GM12878 (cell line): Measurements from ENCODE around the gene GLOD5. TPM values are rescaled to one million over a fixed set of nuclear protein-coding genes. Genes with fewer than 3 reads are reported as not detected.
A peak's percentile ranks its signal among the peaks of the same experiment; 100 is the strongest.

Source experiments
- ATAC-seq: fragments of 200-7000 bp; cut with Tn5 transposase; 3 replicates; pipeline ENCODE4 v1.9.1; 2020; ENCODE audit warnings: mild to moderate bottlenecking, moderate library complexity
- BruUV-seq: library from RNA; stranded (reverse); fragments of 400-500 nt; replicated peaks from 2 replicates; lab custom pipeline; 2021; lab: Mats Ljungman, UMichigan
- CTCF ChIA-PET: fragments of 300-600 bp; sonication (Branson Sonifier 250); formaldehyde crosslinking; extraction: SDS; loops from one replicate; lab custom pipeline; 2021; ENCODE audit warnings: inconsistent platforms; lab: Yijun Ruan, JAX
- POLR2A ChIA-PET: fragments of 350-600 bp; formaldehyde crosslinking; extraction: SDS; loops from one replicate; lab custom pipeline; 2021; ENCODE audit warnings: inconsistent platforms; lab: Charles Lee
- RAD21 ChIA-PET: fragments of 300-600 bp; sonication (Branson Sonifier 250); formaldehyde crosslinking; loops from one replicate; lab custom pipeline; 2023; ENCODE audit warnings: antibody characterized with exemption; ENCODE audit not compliant: unreplicated experiment; lab: Charles Lee
- SMC1A ChIA-PET: fragments of 300-600 bp; sonication (Branson Sonifier 250); formaldehyde crosslinking; loops from one replicate; lab custom pipeline; 2023; ENCODE audit not compliant: unreplicated experiment, uncharacterized antibody; lab: Charles Lee
- DNase-seq: peaks from one replicate; pipeline ENCODE4 v3.0.0-alpha.2; 2011; ENCODE audit warnings: low read depth, low spot score
- FAIRE-seq: peaks from 3 replicates; lab custom pipeline; 2011; peaks lifted over from hg19 to GRCh38; lab: Jason Lieb, UNC
- H2AFZ ChIP-seq: 2 replicates; pipeline ENCODE4 v1.6.0; 2011; ENCODE audit warnings: low read depth, low read length, control low read depth; ENCODE audit not compliant: control insufficient read depth
- H3K27ac ChIP-seq: 2 replicates; pipeline ENCODE4 v1.5.1; 2011; ENCODE audit warnings: control low read depth; ENCODE audit not compliant: control insufficient read depth, insufficient read depth
- H3K27me3 ChIP-seq, 2 experiments: replicated peaks in 1 of 2; 2 replicates each; pipeline versions ENCODE4 v1.6.0 to v1.6.1; 2011; ENCODE audit warnings: low read length in 1 of 2; ENCODE audit not compliant: control insufficient read depth in 2 of 2, insufficient read depth in 2 of 2
- H3K36me3 ChIP-seq, 2 experiments: 2 replicates each; pipeline ENCODE4 v1.5.1; 2011; ENCODE audit warnings: low read length in 1 of 2; ENCODE audit not compliant: control insufficient read depth in 2 of 2, insufficient read depth in 2 of 2
- H3K4me1 ChIP-seq: 2 replicates; pipeline ENCODE4 v1.6.1; 2011; ENCODE audit warnings: mild to moderate bottlenecking, low read length, moderate library complexity, mixed read lengths; ENCODE audit not compliant: control insufficient read depth, insufficient read depth
- H3K4me2 ChIP-seq: 2 replicates; pipeline ENCODE4 v1.6.0; 2011; ENCODE audit warnings: control low read depth; ENCODE audit not compliant: control insufficient read depth, insufficient read depth
- H3K4me3 ChIP-seq: fragments of 200-600 bp; sonication (generic); 2 replicates; pipeline ENCODE4 v1.5.1; 2016
- H3K79me2 ChIP-seq: 2 replicates; pipeline ENCODE4 v1.6.0; 2011; ENCODE audit warnings: low read length; ENCODE audit not compliant: control insufficient read depth, insufficient read depth
- H3K9ac ChIP-seq: 2 replicates; pipeline ENCODE4 v1.8.0; 2011; ENCODE audit warnings: low read length, control low read depth, mixed read lengths; ENCODE audit not compliant: control insufficient read depth, insufficient read depth
- H3K9me3 ChIP-seq: replicated peaks from 3 replicates; pipeline ENCODE4 v1.5.1; 2011; ENCODE audit warnings: mild to moderate bottlenecking, low read length; ENCODE audit not compliant: control insufficient read depth, insufficient read depth
- H4K20me1 ChIP-seq: 2 replicates; pipeline ENCODE4 v1.6.0; 2011; ENCODE audit not compliant: control insufficient read depth, insufficient read depth
- BACH1 ChIP-seq: fragments of 450-650 bp; IDR thresholded peaks from 2 replicates; pipeline ENCODE4 v1.6.1; 2017; ENCODE audit warnings: mild to moderate bottlenecking, borderline replicate concordance
- RAD51 ChIP-seq: fragments of 450-650 bp; IDR thresholded peaks from 2 replicates; pipeline ENCODE4 v1.6.1; 2016; ENCODE audit warnings: moderate library complexity, mild to moderate bottlenecking, inconsistent platforms
- RB1 ChIP-seq: fragments of 450-650 bp; formaldehyde crosslinking; IDR thresholded peaks from 2 replicates; pipeline ENCODE4 v1.6.1; 2017; ENCODE audit warnings: mild to moderate bottlenecking, borderline replicate concordance
- ZBTB40 ChIP-seq: fragments of 450-650 bp; IDR thresholded peaks from 2 replicates; pipeline ENCODE4 v1.6.1; 2016; ENCODE audit warnings: mild to moderate bottlenecking, moderate library complexity, borderline replicate concordance
- WGBS: methylation state at CpG from one replicate; pipeline ENCODE4 v1.1.6; 2016; ENCODE audit warnings: low lambda C conversion rate; ENCODE audit not compliant: insufficient replicate concordance, insufficient coverage; ENCODE audit errors: missing lambda C conversion rate; 5-methylcytosine and 5-hydroxymethylcytosine counted together
- in situ Hi-C: fragments of 300-500 bp; cut with MboI; formaldehyde crosslinking; loops from 9 replicates; pipeline ENCODE4 v1.14.3; 2018; ENCODE audit warnings: mixed read lengths
- intact Hi-C: fragments of 100-400 bp; cut with micrococcal nuclease; formaldehyde crosslinking; loops from one replicate; pipeline ENCODE4 v1.14.2; 2022; ENCODE audit not compliant: unreplicated experiment
- polyA plus RNA-seq, 11 experiments: library from polyadenylated mRNA; depleted of rRNA in 4 of 11; unstranded in 6 of 11; stranded (reverse) in 5 of 11; fragments of >200 nt; fragmentation: Nextera tagmentation in 4 of 11; fragmentation: Illumina TruSeq in 1 of 11; extraction: Ambion mirVana in 4 of 11; extraction: Trizol in 1 of 11; gene quantifications; 1 replicate in 1 of 11; 2 replicates in 10 of 11; pipeline versions ENCODE4 v1.2.1 to v1.2.3, GENCODE V29; 2011 to 2016; ENCODE audit warnings: inconsistent platforms in 2 of 11, missing spikeins in 2 of 11, low read depth in 1 of 11
- total RNA-seq, 4 experiments: library from RNA; depleted of rRNA in 3 of 4; stranded (reverse); fragments of >200 nt in 3 of 4; fragmentation: Illumina TruSeq in 1 of 4; extraction: Trizol in 1 of 4; gene quantifications; 2 replicates each; pipeline versions ENCODE4 v1.2.1 to v1.2.3, GENCODE V29; 2013 to 2021

The GLOD5 gene
- total and polyA plus RNA-seq, 10 of the 15 experiments (the other 5 are each of a cell fraction or from before 2014, with no cell fraction given) = not detected

GRCh38 chrX:48728653-48729052, 32.9 kb upstream of the GLOD5 start (continued):
- no peak for TF ChIP-seq ZBTB40
- TF ChIP-seq, all 136 proteins: peak for 0

- H2AFZ ChIP-seq = peak overlapping the region; percentile 77
- H3K27me3 ChIP-seq = no peaks in the 10 kb centered on the region
- ChIA-PET RAD21 (no interaction called here), SMC1A (no interaction called here), CTCF (interaction anchor here (0.8 to 1.7 kb wide), 2 partner anchors 8 to 210 kb away, joined by 3 to 5 read pairs; no protein-coding TSS in a partner anchor), POLR2A (interaction anchor here (1.3 kb wide), 1 partner anchor 41 kb away, joined by 5 read pairs; no protein-coding TSS in a partner anchor)
- intact Hi-C loops (no loop called here), in situ Hi-C loops (no loop called here)
- peak overlapping the region; percentile 48; the same call in 1 of the 2 replicates for H3K27ac ChIP-seq
- no TSS peak for BruUV-seq
- ATAC-seq (no peak), DNase-seq (no peak), FAIRE-seq (no peak)
- H4K20me1 ChIP-seq = no peaks in the 10 kb centered on the region
- no peaks in the 10 kb centered on the region; the same call in 2 of the 3 replicates for H3K9me3 ChIP-seq
- H3K4me2 ChIP-seq = peak overlapping the region; percentile 84
- H3K79me2 ChIP-seq = no peaks in the 10 kb centered on the region; the same call in 1 of the 2 replicates
- no peaks in the 10 kb centered on the region; the same call in 1 of the 2 replicates for H3K4me1 ChIP-seq
- H3K36me3 ChIP-seq = no peaks in the 10 kb centered on the region
- peak overlapping the region; percentile 65 for H3K9ac ChIP-seq
- TF ChIP-seq BACH1 (no peak), RAD51 (no peak), RB1 (no peak)
- peak overlapping the region; percentile 54; the same call in 1 of the 2 replicates for H3K4me3 ChIP-seq
- WGBS = 93% methylated on average over 1 of the region's 1 CpG
These were observed 25.2 kb upstream of the GLOD5 start for GRCh38 chrX:48736303-48736702.
